ENCODE measurements around the gene SBF2.

The SBF2 gene

GRCh38 chr11:9827708-9828107 lies 466.3 kb downstream of the SBF2 start:
- no peak overlapping the region for H3K27ac ChIP-seq
- TF ChIP-seq CTCF (conservative IDR thresholded peaks at IDR 0.05), result no peak
- TF ChIP-seq ZFX (IDR thresholded peaks at IDR 0.05), result no peak

DNA sequence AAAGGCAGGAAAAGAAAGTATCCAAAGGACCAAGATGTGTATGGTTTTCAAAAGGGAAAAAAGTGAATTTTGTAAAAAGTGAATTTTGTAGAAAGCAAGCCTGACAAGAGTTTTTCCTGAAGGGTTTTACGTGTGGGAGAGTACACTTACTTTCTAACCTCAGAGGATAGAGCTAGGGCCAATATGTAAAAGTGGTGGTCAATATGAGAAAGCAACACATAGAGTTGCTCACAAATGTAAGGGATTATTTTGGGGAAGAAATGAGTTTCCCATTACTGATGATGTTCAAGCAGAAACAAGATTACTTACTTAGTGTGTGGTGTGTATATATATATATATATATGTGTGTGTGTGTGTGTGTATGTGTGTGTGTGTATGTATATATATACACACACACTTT lies 467.6 kb downstream of the SBF2 start:
- no peak overlapping the region for H3K27ac ChIP-seq
- TF ChIP-seq ZFX (IDR thresholded peaks at IDR 0.05) (no peak), CTCF (conservative IDR thresholded peaks at IDR 0.05) (no peak)

DNA sequence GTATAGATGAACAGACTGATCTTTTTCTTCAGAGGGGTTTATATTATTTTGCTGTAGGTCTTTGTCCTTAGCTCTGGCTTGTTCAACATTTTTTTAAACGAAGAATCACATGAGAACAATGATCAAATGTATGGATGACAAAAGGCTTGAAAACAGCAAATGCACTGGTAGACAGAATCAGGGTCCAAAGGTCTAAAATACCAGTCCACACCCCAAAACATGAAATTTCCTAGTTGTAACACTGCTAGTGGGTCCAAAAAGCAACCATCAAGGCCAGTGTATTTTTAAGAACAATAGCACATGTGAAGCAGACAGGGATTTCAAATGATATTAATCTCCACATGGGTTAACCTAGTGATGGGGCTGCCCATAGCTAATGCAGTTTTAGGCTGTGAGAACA lies 468.1 kb downstream of the SBF2 start:
- no peak for TF ChIP-seq ZFX (IDR thresholded peaks at IDR 0.05)
- no peak for TF ChIP-seq CTCF (conservative IDR thresholded peaks at IDR 0.05)
- no peak overlapping the region for H3K27ac ChIP-seq

- no peak for TF ChIP-seq CTCF (conservative IDR thresholded peaks at IDR 0.05)
- TF ChIP-seq ZFX (IDR thresholded peaks at IDR 0.05), result no peak
- no peak overlapping the region for H3K27ac ChIP-seq
Measured at GRCh38 chr11:9825315-9825714, 468.7 kb downstream of the SBF2 start.

DNA sequence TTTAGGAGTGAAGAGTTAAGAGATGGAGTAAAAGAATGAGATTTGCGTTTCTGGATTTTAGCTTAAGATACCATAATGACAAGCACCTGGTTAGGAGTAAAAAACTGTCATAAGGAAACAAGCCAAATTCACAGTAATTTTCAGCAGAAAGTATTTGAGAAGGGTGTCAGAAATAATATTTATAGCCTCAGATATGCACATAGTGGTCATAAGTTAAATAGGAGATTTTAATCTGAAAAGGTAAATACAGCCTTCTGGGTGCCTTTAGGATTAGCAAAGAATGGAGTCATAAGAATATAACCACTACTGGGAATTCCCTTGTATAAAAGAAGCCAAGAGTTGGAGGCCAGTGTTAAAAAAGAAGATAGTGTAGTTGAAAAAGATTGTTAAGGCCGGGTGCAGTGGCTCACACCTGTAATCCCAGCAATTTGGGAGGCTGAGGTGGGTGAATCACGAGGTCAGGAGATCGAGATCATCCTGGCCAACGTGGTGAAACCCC lies 470.1 kb downstream of the SBF2 start:
- no peak overlapping the region for H3K27ac ChIP-seq
- TF ChIP-seq ZFX (IDR thresholded peaks at IDR 0.05), result no peak
- no peak for TF ChIP-seq CTCF (conservative IDR thresholded peaks at IDR 0.05)

DNA sequence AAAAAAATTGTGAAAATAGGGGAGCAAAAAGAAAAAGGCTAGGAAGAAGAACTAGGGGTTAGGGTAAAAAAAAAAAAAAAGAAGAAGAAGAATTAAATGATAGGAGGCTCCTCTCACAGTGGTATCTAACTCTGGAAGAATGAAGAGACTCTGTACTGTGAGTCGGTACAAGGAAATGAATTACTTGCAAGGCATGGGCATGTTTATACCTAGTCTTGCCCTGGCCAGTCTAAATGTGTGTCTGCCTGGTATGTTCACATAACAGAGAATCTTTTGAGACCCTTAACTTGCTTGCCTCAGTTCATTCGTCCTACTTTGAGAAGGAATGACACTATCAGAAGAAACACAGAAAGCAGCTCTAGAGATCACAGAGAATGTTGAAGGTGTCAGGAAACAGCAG lies 470.6 kb downstream of the SBF2 start:
- no peak for TF ChIP-seq CTCF (conservative IDR thresholded peaks at IDR 0.05)
- TF ChIP-seq ZFX (IDR thresholded peaks at IDR 0.05), result no peak
- no peak overlapping the region for H3K27ac ChIP-seq

DNA sequence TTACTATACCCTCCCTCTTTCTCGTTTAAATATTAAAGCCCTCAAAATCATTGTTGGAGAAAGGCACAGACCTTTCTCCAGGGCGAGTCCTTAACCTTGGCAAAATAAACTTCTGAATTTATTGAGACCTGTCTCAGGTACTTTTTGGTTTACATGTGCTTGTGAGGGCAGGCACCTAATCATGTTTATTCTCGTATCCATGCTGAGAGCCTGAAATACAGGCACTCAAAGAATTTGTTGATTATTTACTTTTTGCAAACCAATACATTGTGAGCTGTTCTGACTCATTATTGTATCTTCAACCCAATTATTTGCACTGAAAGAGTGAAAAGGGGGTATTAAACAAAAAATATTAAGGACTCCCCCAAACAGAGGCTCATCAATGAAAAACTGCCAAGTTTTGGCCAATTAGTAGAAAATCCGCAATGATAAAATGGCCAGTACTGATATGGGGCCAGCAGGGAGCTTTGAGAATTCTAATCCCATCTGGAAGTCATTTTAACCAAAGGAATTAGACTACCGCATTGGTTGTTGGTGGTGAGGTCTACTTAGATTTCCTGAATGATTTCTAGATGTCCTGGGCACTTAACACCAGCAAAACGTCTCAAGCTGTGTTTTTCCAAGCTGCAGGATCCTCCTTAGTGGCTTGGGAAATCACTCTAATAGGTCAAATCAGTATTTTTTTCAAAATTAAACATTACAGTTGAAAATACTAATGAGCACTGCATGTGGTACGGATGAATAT lies 472.8 kb downstream of the SBF2 start:
- H3K27ac ChIP-seq, result no peak overlapping the region
- TF ChIP-seq ZFX (IDR thresholded peaks at IDR 0.05), result no peak
- no peak for TF ChIP-seq CTCF (conservative IDR thresholded peaks at IDR 0.05)

Measured in C4-2B (cell line).